ENCODE data around the gene ALCAM. TPM values are rescaled to one million over a fixed set of nuclear protein-coding genes. Genes with fewer than 3 reads are reported as not detected.
"Not testable (repeated sequence)": the region's sequence is repeated elsewhere in the genome, so short reads cannot be mapped to it uniquely, and the experiment has no call there.

Gene ALCAM
- total RNA-seq, 2 experiments from 2014 or later: 20.9 to 21.7 TPM

- H3K4me1 Mint-ChIP-seq: no peaks in the 10 kb centered on the region
These were observed 27.5 kb downstream of the ALCAM start for GRCh38 chr3:105394177-105394576.

GRCh38 chr3:105397974-105398373 is 31.3 kb downstream of the ALCAM start:
- Mint-ChIP-seq H3K27ac (no peak overlapping the region), H3K4me1 (no peaks in the 10 kb centered on the region), H3K9me3 (peaks cover 2% of the 10 kb centered on the region), H3K27me3 (no peaks in the 10 kb centered on the region), H3K4me3 (no peak overlapping the region), H3K36me3 (peaks cover 5% of the 10 kb centered on the region)
- no peak for DNase-seq

More at GRCh38 chr3:105394177-105394576, 27.5 kb downstream of the ALCAM start:
- Mint-ChIP-seq H3K9me3 (peaks cover 31% of the 10 kb centered on the region), H3K4me3 (no peak overlapping the region), H3K27ac (no peak overlapping the region), H3K27me3 (no peaks in the 10 kb centered on the region), H3K36me3 (peaks cover 18% of the 10 kb centered on the region)
- DNase-seq: no peak

- no peak for DNase-seq
- Mint-ChIP-seq H3K4me1 (no peaks in the 10 kb centered on the region), H3K27ac (no peak overlapping the region), H3K4me3 (no peak overlapping the region), H3K36me3 (peaks cover 10% of the 10 kb centered on the region), H3K27me3 (no peaks in the 10 kb centered on the region), H3K9me3 (peaks cover 4% of the 10 kb centered on the region)
These were observed 31.7 kb downstream of the ALCAM start for GRCh38 chr3:105398437-105398836.

GRCh38 chr3:105399062-105399461 is 32.4 kb downstream of the ALCAM start:
- Mint-ChIP-seq H3K27me3 (no peaks in the 10 kb centered on the region), H3K27ac (no peak overlapping the region), H3K4me3 (no peak overlapping the region), H3K36me3 (peaks cover 14% of the 10 kb centered on the region), H3K9me3 (peaks cover 10% of the 10 kb centered on the region), H3K4me1 (no peaks in the 10 kb centered on the region)
- no peak for DNase-seq

GRCh38 chr3:105399611-105400010 is 32.9 kb downstream of the ALCAM start:
- H3K4me1 Mint-ChIP-seq: no peaks in the 10 kb centered on the region
- no peaks in the 10 kb centered on the region for H3K27me3 Mint-ChIP-seq
- no peak for DNase-seq
- no peak overlapping the region for H3K4me3 Mint-ChIP-seq
- no peak overlapping the region for H3K27ac Mint-ChIP-seq
- peaks cover 16% of the 10 kb centered on the region for H3K36me3 Mint-ChIP-seq
- peaks cover 10% of the 10 kb centered on the region for H3K9me3 Mint-ChIP-seq

- Mint-ChIP-seq H3K4me3 (no peak overlapping the region), H3K9me3 (peaks cover 10% of the 10 kb centered on the region), H3K4me1 (no peaks in the 10 kb centered on the region), H3K27me3 (no peaks in the 10 kb centered on the region), H3K27ac (no peak overlapping the region), H3K36me3 (peaks cover 16% of the 10 kb centered on the region)
- DNase-seq: no peak
These were observed 34.5 kb downstream of the ALCAM start for GRCh38 chr3:105401254-105401653.

GRCh38 chr3:105401691-105402149 is 35.0 kb downstream of the ALCAM start:
- Mint-ChIP-seq H3K36me3 (peaks cover 16% of the 10 kb centered on the region), H3K4me3 (no peak overlapping the region), H3K9me3 (peaks cover 12% of the 10 kb centered on the region), H3K27me3 (no peaks in the 10 kb centered on the region), H3K4me1 (no peaks in the 10 kb centered on the region), H3K27ac (no peak overlapping the region)
- DNase-seq: no peak

- no peak overlapping the region for H3K27ac Mint-ChIP-seq
- no peak for DNase-seq
- H3K9me3 Mint-ChIP-seq: peaks cover 12% of the 10 kb centered on the region
- H3K4me3 Mint-ChIP-seq: no peak overlapping the region
- H3K4me1 Mint-ChIP-seq: no peaks in the 10 kb centered on the region
- no peaks in the 10 kb centered on the region for H3K27me3 Mint-ChIP-seq
- peaks cover 16% of the 10 kb centered on the region for H3K36me3 Mint-ChIP-seq
These were observed 35.6 kb downstream of the ALCAM start for GRCh38 chr3:105402287-105402801.

GRCh38 chr3:105403034-105403433 is 36.3 kb downstream of the ALCAM start:
- not testable (repeated sequence) for H3K4me3 Mint-ChIP-seq, H3K4me1 Mint-ChIP-seq, DNase-seq, H3K27ac Mint-ChIP-seq, H3K27me3 Mint-ChIP-seq
- Mint-ChIP-seq H3K36me3 (peaks cover 16% of the 10 kb centered on the region), H3K9me3 (peaks cover 12% of the 10 kb centered on the region)

GRCh38 chr3:105406268-105406667 is 39.6 kb downstream of the ALCAM start:
- peaks cover 16% of the 10 kb centered on the region for H3K36me3 Mint-ChIP-seq
- no peak overlapping the region for H3K4me3 Mint-ChIP-seq
- H3K27me3 Mint-ChIP-seq: no peaks in the 10 kb centered on the region
- no peak for DNase-seq
- no peak overlapping the region for H3K27ac Mint-ChIP-seq
- H3K4me1 Mint-ChIP-seq: no peaks in the 10 kb centered on the region
- peaks cover 12% of the 10 kb centered on the region for H3K9me3 Mint-ChIP-seq

- Mint-ChIP-seq H3K36me3 (no peaks in the 10 kb centered on the region), H3K9me3 (peaks cover 2% of the 10 kb centered on the region), H3K27me3 (no peaks in the 10 kb centered on the region), H3K4me3 (no peak overlapping the region), H3K4me1 (no peaks in the 10 kb centered on the region), H3K27ac (no peak overlapping the region)
- no peak for DNase-seq
These were observed 42.7 kb downstream of the ALCAM start for GRCh38 chr3:105409364-105409763.

GRCh38 chr3:105413343-105413887 is 46.7 kb downstream of the ALCAM start:
- no peaks in the 10 kb centered on the region for H3K4me1 Mint-ChIP-seq
- H3K9me3 Mint-ChIP-seq: no peaks in the 10 kb centered on the region
- no peak for DNase-seq
- H3K4me3 Mint-ChIP-seq: no peak overlapping the region
- H3K27ac Mint-ChIP-seq: no peak overlapping the region
- no peaks in the 10 kb centered on the region for H3K36me3 Mint-ChIP-seq
- H3K27me3 Mint-ChIP-seq: no peaks in the 10 kb centered on the region

GRCh38 chr3:105414841-105415240 is 48.1 kb downstream of the ALCAM start:
- Mint-ChIP-seq H3K27ac (no peak overlapping the region), H3K9me3 (no peaks in the 10 kb centered on the region), H3K4me3 (no peak overlapping the region), H3K27me3 (peaks cover 4% of the 10 kb centered on the region), H3K36me3 (no peaks in the 10 kb centered on the region), H3K4me1 (no peaks in the 10 kb centered on the region)
- DNase-seq: no peak

- peaks cover 4% of the 10 kb centered on the region for H3K27me3 Mint-ChIP-seq
- no peak for DNase-seq
- H3K4me3 Mint-ChIP-seq: no peak overlapping the region
- no peak overlapping the region for H3K27ac Mint-ChIP-seq
- H3K4me1 Mint-ChIP-seq: no peaks in the 10 kb centered on the region
- H3K36me3 Mint-ChIP-seq: no peaks in the 10 kb centered on the region
- H3K9me3 Mint-ChIP-seq: no peaks in the 10 kb centered on the region
These were observed 49.2 kb downstream of the ALCAM start for GRCh38 chr3:105415951-105416350.

GRCh38 chr3:105417525-105418289 is 51.0 kb downstream of the ALCAM start:
- Mint-ChIP-seq H3K4me1 (no peaks in the 10 kb centered on the region), H3K36me3 (no peaks in the 10 kb centered on the region), H3K9me3 (no peaks in the 10 kb centered on the region), H3K27me3 (peaks cover 4% of the 10 kb centered on the region), H3K4me3 (no peak overlapping the region), H3K27ac (no peak overlapping the region)
- DNase-seq: no peak

- Mint-ChIP-seq H3K9me3 (no peaks in the 10 kb centered on the region), H3K4me3 (no peak overlapping the region), H3K27me3 (peaks cover 4% of the 10 kb centered on the region), H3K36me3 (no peaks in the 10 kb centered on the region), H3K27ac (no peak overlapping the region), H3K4me1 (peaks cover 5% of the 10 kb centered on the region)
- DNase-seq: no peak
These were observed 55.9 kb downstream of the ALCAM start for GRCh38 chr3:105422645-105423044.
